Neural cell (in vitro differentiated cells): ENCODE results near the gene MAPK1IP1L. TPM values are rescaled to one million over a fixed set of nuclear protein-coding genes. Genes with fewer than 3 reads are reported as not detected.

Experiments used
- H2AFZ ChIP-seq: fragments of 200-600, 300-800 bp; sonication (generic), shearing (Covaris generic); 2 replicates; pipeline ENCODE4 v1.6.0; 2014; ENCODE audit warnings: low read depth, mild to moderate bottlenecking, antibody characterized with exemption, low read length, moderate library complexity
- H3F3A ChIP-seq: fragments of 200-600 bp; shearing (Covaris generic); 2 replicates; pipeline ENCODE4 v1.6.1; 2016; ENCODE audit warnings: mild to moderate bottlenecking, moderate library complexity, mixed read lengths, antibody characterized with exemption, low read length; ENCODE audit not compliant: insufficient read depth, poor library complexity, severe bottlenecking
- H3K27ac ChIP-seq: fragments of 200-600, 300-800 bp; sonication (generic), shearing (Covaris generic); 2 replicates; pipeline ENCODE4 v1.5.1; 2014; ENCODE audit warnings: mild to moderate bottlenecking, low read length, moderate library complexity
- H3K27me3 ChIP-seq: fragments of 300-800, 200-600 bp; sonication (generic), shearing (Covaris generic); 2 replicates; pipeline ENCODE4 v1.6.0; 2014; ENCODE audit warnings: mild to moderate bottlenecking, low read depth, low read length, moderate library complexity; ENCODE audit not compliant: insufficient read depth
- H3K36me3 ChIP-seq: fragments of 300-800, 200-600 bp; sonication (generic), shearing (Covaris generic); 2 replicates; pipeline ENCODE4 v1.5.1; 2014; ENCODE audit warnings: mild to moderate bottlenecking, antibody characterized with exemption, low read length, moderate library complexity; ENCODE audit not compliant: insufficient read depth
- H3K4me2 ChIP-seq: fragments of 300-800, 200-600 bp; sonication (generic), shearing (Covaris generic); 2 replicates; pipeline ENCODE4 v1.6.0; 2014; ENCODE audit warnings: mild to moderate bottlenecking, low read length
- H3K4me3 ChIP-seq: fragments of 300-800, 200-600 bp; sonication (generic), shearing (Covaris generic); 2 replicates; pipeline ENCODE4 v1.5.1; 2014; ENCODE audit warnings: mild to moderate bottlenecking, low read length, moderate library complexity
- H3K79me2 ChIP-seq: fragments of 200-600 bp; shearing (Covaris generic); replicated peaks from 2 replicates; pipeline ENCODE4 v1.6.0; 2014; ENCODE audit warnings: mild to moderate bottlenecking, low read length, moderate library complexity; ENCODE audit not compliant: insufficient read depth
- H3K9ac ChIP-seq: fragments of 300-800, 200-600 bp; sonication (generic), shearing (Covaris generic); 2 replicates; pipeline ENCODE4 v1.6.1; 2016; ENCODE audit warnings: mild to moderate bottlenecking, low read length, mixed read lengths
- H3K9me2 ChIP-seq: fragments of 200-600 bp; shearing (Covaris generic); 2 replicates; pipeline ENCODE4 v1.6.1; 2016; ENCODE audit warnings: mild to moderate bottlenecking, low read length, mixed read lengths; ENCODE audit not compliant: insufficient read depth
- H3K9me3 ChIP-seq: fragments of 200-600, 300-800 bp; sonication (generic), shearing (Covaris generic); 2 replicates; pipeline ENCODE4 v1.6.1; 2016; ENCODE audit warnings: mild to moderate bottlenecking, mixed run types, low read length, moderate library complexity, mixed read lengths
- H4K20me1 ChIP-seq: fragments of 200-600 bp; shearing (Covaris generic); 2 replicates; pipeline ENCODE4 v1.6.1; 2016; ENCODE audit warnings: mild to moderate bottlenecking, mixed run types; ENCODE audit not compliant: insufficient read depth
- EP300 ChIP-seq: fragments of 450-650 bp; conservative IDR thresholded peaks from 2 replicates; pipeline ENCODE4 v1.6.1; 2014; ENCODE audit warnings: antibody characterized with exemption, mild to moderate bottlenecking, moderate library complexity; ENCODE audit not compliant: poor library complexity, severe bottlenecking
- EZH2 ChIP-seq: fragments of 200-600, 300-800 bp; shearing (Covaris generic), sonication (generic); IDR thresholded peaks from 2 replicates; pipeline ENCODE4 v1.6.1; 2014; ENCODE audit warnings: antibody characterized with exemption, low read length, borderline replicate concordance, mild to moderate bottlenecking; ENCODE audit not compliant: insufficient read depth, poor library complexity, severe bottlenecking
- MXI1 ChIP-seq: fragments of 450-650 bp; conservative IDR thresholded peaks from 2 replicates; pipeline ENCODE4 v1.6.1; 2014; ENCODE audit warnings: antibody characterized with exemption, mild to moderate bottlenecking; ENCODE audit not compliant: poor library complexity, severe bottlenecking
- POLR2AphosphoS5 ChIP-seq: IDR thresholded peaks from 2 replicates; pipeline ENCODE4 v1.6.1; 2012
- RAD21 ChIP-seq: fragments of 450-650 bp; conservative IDR thresholded peaks from 2 replicates; pipeline ENCODE4 v1.6.1; 2014; ENCODE audit warnings: antibody characterized with exemption, mild to moderate bottlenecking, moderate library complexity
- REST ChIP-seq: IDR thresholded peaks from 2 replicates; pipeline ENCODE4 v1.6.1; 2012; ENCODE audit warnings: borderline replicate concordance
- SMC3 ChIP-seq: fragments of 450-650 bp; conservative IDR thresholded peaks from 2 replicates; pipeline ENCODE4 v1.6.1; 2014; ENCODE audit warnings: antibody characterized with exemption, mild to moderate bottlenecking, moderate library complexity; ENCODE audit not compliant: poor library complexity
- TAF1 ChIP-seq: IDR thresholded peaks from 2 replicates; pipeline ENCODE4 v1.6.1; 2012; ENCODE audit warnings: low read depth
- polyA plus RNA-seq: library from polyadenylated mRNA; depleted of rRNA; stranded (reverse); fragments of >200 nt; gene quantifications from 2 replicates; pipeline ENCODE4 v1.2.3, GENCODE V29; 2014
- TF ChIP-seq, protein P1 (sequence below): fragments of 450-650 bp; IDR thresholded peaks from 2 replicates; pipeline ENCODE4 v1.5.1; 2014; ENCODE audit warnings: antibody characterized with exemption, mild to moderate bottlenecking, moderate library complexity; ENCODE audit not compliant: poor library complexity, severe bottlenecking

Gene MAPK1IP1L
- polyA plus RNA-seq, 1 donor from 2014 or later: 35.4 TPM

DNA sequence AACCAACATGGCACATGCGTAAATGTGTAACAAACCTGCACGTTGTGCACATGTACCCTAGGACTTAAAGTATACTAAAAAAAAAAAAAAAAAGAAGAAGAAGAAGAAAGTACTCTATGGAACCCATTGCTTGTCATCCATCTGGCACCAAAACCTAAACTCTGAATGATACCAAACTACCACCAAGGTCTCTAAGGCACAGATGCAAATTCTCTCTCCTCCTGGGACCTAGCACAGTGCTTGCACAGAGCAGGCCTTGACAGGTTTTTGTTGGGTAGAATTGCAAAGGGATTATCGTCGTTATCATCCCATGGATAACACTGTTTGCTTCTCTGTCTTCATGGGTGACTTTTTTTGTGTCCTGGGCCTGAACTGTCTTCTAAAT, 64.4 kb downstream of the MAPK1IP1L start:
- no peaks in the 10 kb centered on the region for H4K20me1 ChIP-seq
- H3K9me2 ChIP-seq: no peaks in the 10 kb centered on the region
- no peaks in the 10 kb centered on the region for H3K27me3 ChIP-seq
- no peaks in the 10 kb centered on the region for H3K79me2 ChIP-seq
- H3K9me3 ChIP-seq: no peaks in the 10 kb centered on the region
- H2AFZ ChIP-seq: no peak overlapping the region
- H3F3A ChIP-seq: no peaks in the 10 kb centered on the region
- H3K9ac ChIP-seq: no peak overlapping the region
- H3K27ac ChIP-seq: no peak overlapping the region
- no peaks in the 10 kb centered on the region for H3K36me3 ChIP-seq
- TF ChIP-seq EP300: no peak
- TF ChIP-seq REST: no peak
- TF ChIP-seq TAF1: no peak
- TF ChIP-seq, protein P1, sequence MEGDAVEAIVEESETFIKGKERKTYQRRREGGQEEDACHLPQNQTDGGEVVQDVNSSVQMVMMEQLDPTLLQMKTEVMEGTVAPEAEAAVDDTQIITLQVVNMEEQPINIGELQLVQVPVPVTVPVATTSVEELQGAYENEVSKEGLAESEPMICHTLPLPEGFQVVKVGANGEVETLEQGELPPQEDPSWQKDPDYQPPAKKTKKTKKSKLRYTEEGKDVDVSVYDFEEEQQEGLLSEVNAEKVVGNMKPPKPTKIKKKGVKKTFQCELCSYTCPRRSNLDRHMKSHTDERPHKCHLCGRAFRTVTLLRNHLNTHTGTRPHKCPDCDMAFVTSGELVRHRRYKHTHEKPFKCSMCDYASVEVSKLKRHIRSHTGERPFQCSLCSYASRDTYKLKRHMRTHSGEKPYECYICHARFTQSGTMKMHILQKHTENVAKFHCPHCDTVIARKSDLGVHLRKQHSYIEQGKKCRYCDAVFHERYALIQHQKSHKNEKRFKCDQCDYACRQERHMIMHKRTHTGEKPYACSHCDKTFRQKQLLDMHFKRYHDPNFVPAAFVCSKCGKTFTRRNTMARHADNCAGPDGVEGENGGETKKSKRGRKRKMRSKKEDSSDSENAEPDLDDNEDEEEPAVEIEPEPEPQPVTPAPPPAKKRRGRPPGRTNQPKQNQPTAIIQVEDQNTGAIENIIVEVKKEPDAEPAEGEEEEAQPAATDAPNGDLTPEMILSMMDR: no peak
- no peak for TF ChIP-seq SMC3
- TF ChIP-seq RAD21: no peak
- no peak for TF ChIP-seq MXI1
- TF ChIP-seq EZH2: no peak
- TF ChIP-seq POLR2AphosphoS5: no peak
- H3K4me2 ChIP-seq: no peak overlapping the region
- H3K4me3 ChIP-seq: no peak overlapping the region

DNA sequence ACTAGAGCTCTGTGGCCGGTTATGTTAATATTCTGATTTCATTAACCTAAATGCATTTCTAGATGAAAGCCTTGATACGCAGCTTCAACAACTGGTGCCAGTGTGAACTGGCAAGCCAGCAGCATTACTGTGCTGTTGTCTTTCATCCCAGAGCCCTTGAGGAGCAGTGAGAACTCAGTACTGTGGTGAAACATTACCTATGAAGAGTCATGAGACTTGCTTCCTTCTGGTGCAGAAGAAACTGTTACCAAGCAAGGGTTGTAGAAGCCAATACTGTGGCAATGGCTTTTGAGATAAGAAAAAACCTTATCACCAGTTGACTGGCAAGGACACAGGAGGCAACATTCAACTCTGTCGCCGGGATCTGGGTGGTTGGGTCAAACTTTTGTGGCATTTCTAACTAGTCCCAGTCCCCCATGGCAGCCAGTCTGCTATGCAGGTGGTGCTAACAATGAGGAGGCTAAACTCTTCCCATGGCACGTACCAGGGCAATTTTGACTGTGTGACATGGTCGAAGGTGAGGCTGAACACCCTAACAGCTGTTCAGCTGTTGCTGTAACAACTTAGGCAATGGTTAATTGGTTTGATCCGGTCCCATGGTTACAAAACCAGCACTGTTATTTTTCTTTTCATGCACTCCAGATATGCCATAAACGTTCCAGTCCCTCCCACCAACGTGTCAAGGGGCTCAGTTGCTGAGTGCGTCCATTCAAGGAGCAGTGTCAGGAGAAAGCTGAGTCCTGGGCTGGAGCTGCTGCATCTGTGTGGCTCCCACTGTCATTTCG, 65.0 kb downstream of the MAPK1IP1L start:
- H2AFZ ChIP-seq: no peak overlapping the region
- H3K79me2 ChIP-seq: no peaks in the 10 kb centered on the region
- H3K4me2 ChIP-seq: no peak overlapping the region
- H3K9me3 ChIP-seq: no peaks in the 10 kb centered on the region
- H3K36me3 ChIP-seq: no peaks in the 10 kb centered on the region
- no peak overlapping the region for H3K9ac ChIP-seq
- H4K20me1 ChIP-seq: no peaks in the 10 kb centered on the region
- TF ChIP-seq POLR2AphosphoS5: no peak
- TF ChIP-seq EZH2: no peak
- TF ChIP-seq MXI1: no peak
- TF ChIP-seq SMC3: no peak
- no peak for TF ChIP-seq RAD21
- TF ChIP-seq, protein P1: no peak
- no peak for TF ChIP-seq EP300
- no peak for TF ChIP-seq TAF1
- TF ChIP-seq REST: no peak
- no peaks in the 10 kb centered on the region for H3K9me2 ChIP-seq
- no peaks in the 10 kb centered on the region for H3F3A ChIP-seq
- no peak overlapping the region for H3K4me3 ChIP-seq
- H3K27me3 ChIP-seq: no peaks in the 10 kb centered on the region
- H3K27ac ChIP-seq: no peak overlapping the region
